Colonic mucosa (tissue), 4 donors: ENCODE measurements around the gene PITX2. TPM values are rescaled to one million over a fixed set of nuclear protein-coding genes. Genes with fewer than 3 reads are reported as not detected.

Experiments used
- DNase-seq: peaks from one replicate; pipeline ENCODE4 v3.0.0-alpha.2; 2020
- H3K27ac ChIP-seq: fragments of 200-600 bp; one replicate; pipeline ENCODE4 v1.8.0; 2021
- H3K27me3 ChIP-seq: fragments of 200-600 bp; one replicate; pipeline ENCODE4 v1.8.0; 2021
- H3K36me3 ChIP-seq: fragments of 200-600 bp; one replicate; pipeline ENCODE4 v1.8.0; 2021
- H3K4me1 ChIP-seq: fragments of 200-600 bp; one replicate; pipeline ENCODE4 v1.8.0; 2021; ENCODE audit warnings: mild to moderate bottlenecking
- H3K4me3 ChIP-seq: fragments of 200-600 bp; one replicate; pipeline ENCODE4 v1.8.0; 2021
- H3K9ac ChIP-seq, 2 donors: one replicate each; pipeline ENCODE4 v1.7.0; 2013; ENCODE audit warnings: control low read depth in 2 of 2, low read depth in 2 of 2, low read length in 2 of 2
- H3K9me3 ChIP-seq: fragments of 200-600 bp; one replicate; pipeline ENCODE4 v1.8.0; 2021
- CTCF ChIP-seq: fragments of 200-600 bp; IDR thresholded peaks from one replicate; pipeline ENCODE4 v1.8.0; 2022; ENCODE audit warnings: antibody characterized with exemption, mild to moderate bottlenecking
- intact Hi-C: fragments of 100-400 bp; cut with DNase I; formaldehyde crosslinking; loops from one replicate; pipeline ENCODE4 v1.14.1; 2022
- total RNA-seq, 2 donors: library from RNA; stranded (reverse); fragmentation: NEBNext Ultra II Directional in 1 of 2; extraction: Animal tissue kit (Norgen Biotek cat#: 25700) in 1 of 2; gene quantifications; one replicate each; pipeline ENCODE4 v1.2.1, GENCODE V29; 2021
- donor health status: healthy.
- donor health status: DM: no; HTN: no; CAD: no.
- donor health status: DM: no; HTN: no; CAD: no.

PITX2 gene
- total RNA-seq, 2 donors from 2014 or later = 0.45 to 0.64 TPM

DNA sequence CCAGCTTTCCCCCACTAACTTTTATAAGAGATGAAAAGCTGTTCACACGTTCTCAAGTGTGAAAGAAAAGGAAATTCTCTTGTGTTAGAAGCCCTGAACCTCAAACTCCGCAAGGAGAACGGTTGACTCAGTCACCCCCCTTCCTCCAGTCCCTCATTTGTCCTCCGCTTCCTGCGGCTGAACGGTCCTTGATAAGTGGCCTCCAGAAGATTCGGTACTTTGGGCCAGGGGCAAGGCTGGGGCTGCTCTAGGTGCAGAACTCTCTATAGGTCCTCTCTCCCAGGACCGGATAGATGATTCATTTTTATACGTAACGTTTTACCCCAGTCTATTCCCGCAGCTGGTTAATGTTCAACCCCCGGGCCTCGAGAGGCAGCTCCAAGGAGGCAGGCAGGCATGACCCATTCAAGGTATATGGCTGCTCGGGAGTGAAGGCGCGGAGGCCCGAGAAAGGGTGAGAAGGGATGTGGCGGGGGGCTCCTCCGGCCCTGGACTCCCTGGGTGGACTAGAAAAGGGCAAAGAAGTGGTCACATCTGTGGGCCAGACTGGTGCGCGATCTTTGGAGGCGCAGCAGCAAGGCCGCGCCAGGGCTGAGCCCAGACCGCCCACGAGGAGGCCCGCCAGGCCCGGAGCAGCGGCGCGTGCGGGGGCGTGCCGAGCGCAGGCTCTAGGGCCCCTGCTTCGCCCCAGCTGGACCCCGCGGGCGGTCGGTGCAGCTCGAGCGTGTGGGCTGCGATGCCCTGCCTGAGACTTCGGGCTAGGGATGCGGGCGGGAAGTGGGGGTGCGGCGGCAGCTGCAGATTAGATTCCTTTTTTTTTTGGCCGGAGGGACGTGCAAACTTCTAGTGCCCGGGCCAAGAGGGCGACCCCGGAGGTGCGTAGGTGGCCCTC is 11.7 kb downstream of the PITX2 start:
- no peak overlapping the region for H3K4me3 ChIP-seq
- H3K9me3 ChIP-seq = no peaks in the 10 kb centered on the region
- no peaks in the 10 kb centered on the region for H3K4me1 ChIP-seq
- no peaks in the 10 kb centered on the region for H3K36me3 ChIP-seq
- no peak for TF ChIP-seq CTCF
- peaks cover 71% of the 10 kb centered on the region for H3K27me3 ChIP-seq
- peak overlapping the region; percentile 35 for H3K9ac ChIP-seq
- DNase-seq = peak; percentile 82
- no peak overlapping the region for H3K27ac ChIP-seq
- intact Hi-C loops = no loop called here

GRCh38 chr4:110610620-110610939 is 12.3 kb downstream of the PITX2 start:
- Histone ChIP-seq H3K4me1 (no peaks in the 10 kb centered on the region), H3K27me3 (peaks cover 65% of the 10 kb centered on the region), H3K36me3 (no peaks in the 10 kb centered on the region), H3K27ac (no peak overlapping the region), H3K4me3 (no peak overlapping the region), H3K9me3 (no peaks in the 10 kb centered on the region), H3K9ac (no peak overlapping the region)
- DNase-seq = no peak
- intact Hi-C loops = no loop called here
- TF ChIP-seq CTCF = no peak

DNA sequence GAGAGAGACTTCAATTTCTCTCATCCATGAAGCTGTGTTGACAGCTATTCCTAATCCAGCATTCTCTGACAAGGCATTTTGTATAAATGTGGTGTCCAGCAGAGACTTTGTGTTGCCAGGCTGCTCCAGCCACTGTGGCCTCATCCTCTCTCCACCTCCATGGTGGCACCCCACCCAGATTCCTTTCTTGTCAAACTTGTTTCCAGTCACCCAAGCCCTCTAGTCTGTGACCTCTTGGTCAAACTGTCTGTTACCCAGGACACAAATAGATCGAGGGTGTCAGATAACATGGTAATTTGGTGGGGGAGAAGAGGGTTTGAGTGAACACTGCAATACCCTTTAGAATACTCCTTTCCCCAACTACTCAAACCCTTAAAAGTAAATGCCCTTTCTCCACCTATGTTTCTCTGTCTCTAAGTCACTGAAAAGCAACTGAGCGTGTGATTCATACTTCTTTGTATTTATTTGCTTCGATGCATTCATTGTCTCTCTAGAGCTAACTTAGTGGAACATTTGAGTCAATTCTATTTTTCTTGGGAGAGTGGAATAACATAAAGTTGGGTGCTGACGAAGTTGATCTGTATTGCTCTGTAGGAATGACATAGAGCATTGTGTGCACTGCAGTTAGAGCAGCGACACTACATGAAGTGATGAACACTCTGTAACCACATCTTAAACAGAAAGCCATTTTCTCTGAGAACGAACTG is 13.7 kb downstream of the PITX2 start:
- H3K4me1 ChIP-seq = no peaks in the 10 kb centered on the region
- no peak overlapping the region for H3K9ac ChIP-seq
- H3K36me3 ChIP-seq = no peaks in the 10 kb centered on the region
- no peak overlapping the region for H3K27ac ChIP-seq
- peaks cover 51% of the 10 kb centered on the region for H3K27me3 ChIP-seq
- TF ChIP-seq CTCF = no peak
- no peak overlapping the region for H3K4me3 ChIP-seq
- no peak for DNase-seq
- intact Hi-C loops = no loop called here
- H3K9me3 ChIP-seq = no peaks in the 10 kb centered on the region

DNA sequence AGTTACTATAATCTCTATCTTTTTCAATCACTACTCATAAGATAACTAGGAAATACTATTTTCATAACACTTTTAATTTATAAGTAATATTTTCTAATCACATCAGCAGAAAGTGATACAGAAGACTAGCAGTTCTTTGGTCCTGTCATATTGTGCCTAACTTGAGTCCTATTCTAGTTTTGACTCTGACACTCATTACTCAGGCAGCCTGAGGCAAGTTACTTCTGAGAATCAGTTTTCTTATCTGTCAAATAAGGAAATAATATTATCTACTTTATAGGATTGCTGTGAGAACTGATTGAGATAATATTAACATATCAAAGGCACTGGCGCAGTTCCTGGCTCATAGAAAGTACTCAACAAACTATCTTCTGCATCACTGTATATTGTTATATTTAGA is 17.8 kb downstream of the PITX2 start:
- no peak for DNase-seq
- Histone ChIP-seq H3K9me3 (no peaks in the 10 kb centered on the region), H3K27me3 (peaks cover 14% of the 10 kb centered on the region), H3K9ac (no peak overlapping the region), H3K36me3 (no peaks in the 10 kb centered on the region), H3K27ac (no peak overlapping the region), H3K4me3 (no peak overlapping the region), H3K4me1 (no peaks in the 10 kb centered on the region)
- intact Hi-C loops = no loop called here
- TF ChIP-seq CTCF = no peak

GRCh38 chr4:110602061-110602460 is 20.8 kb downstream of the PITX2 start:
- Histone ChIP-seq H3K27me3 (no peaks in the 10 kb centered on the region), H3K36me3 (no peaks in the 10 kb centered on the region), H3K4me3 (no peak overlapping the region), H3K9me3 (no peaks in the 10 kb centered on the region), H3K9ac (no peak overlapping the region), H3K4me1 (no peaks in the 10 kb centered on the region), H3K27ac (no peak overlapping the region)
- TF ChIP-seq CTCF = no peak
- DNase-seq = no peak
- intact Hi-C loops = no loop called here
